ENCODE results near the gene CPSF4. TPM values are rescaled to one million over a fixed set of nuclear protein-coding genes. Genes with fewer than 3 reads are reported as not detected.

CPSF4 gene
- total RNA-seq, 2 donors from 2014 or later: 40.4 to 97.4 TPM

DNA sequence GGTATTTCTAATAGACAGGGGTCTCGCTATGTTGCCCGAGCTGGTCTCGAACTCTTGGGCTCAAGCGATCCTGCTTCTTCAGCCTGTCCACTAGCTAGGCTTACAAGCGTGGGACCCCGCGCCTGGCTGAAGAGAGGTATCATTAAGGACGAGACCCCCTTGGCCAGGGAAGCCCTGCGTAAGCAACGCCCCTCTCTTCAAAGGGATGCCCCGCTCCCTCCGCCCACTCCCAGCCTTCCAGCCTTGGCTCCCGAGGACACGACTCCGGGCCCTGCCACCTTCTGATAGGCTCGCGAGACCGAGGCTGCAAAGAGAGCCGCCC is 65.5 kb downstream of the CPSF4 start:
- 12% methylated on average over 14 of the region's 19 CpGs for WGBS
- no peak for TF ChIP-seq POLR2A (IDR thresholded peaks at IDR 0.05)
- TF ChIP-seq POLR2AphosphoS5 (IDR thresholded peaks at IDR 0.05): peak; percentile 83

DNA sequence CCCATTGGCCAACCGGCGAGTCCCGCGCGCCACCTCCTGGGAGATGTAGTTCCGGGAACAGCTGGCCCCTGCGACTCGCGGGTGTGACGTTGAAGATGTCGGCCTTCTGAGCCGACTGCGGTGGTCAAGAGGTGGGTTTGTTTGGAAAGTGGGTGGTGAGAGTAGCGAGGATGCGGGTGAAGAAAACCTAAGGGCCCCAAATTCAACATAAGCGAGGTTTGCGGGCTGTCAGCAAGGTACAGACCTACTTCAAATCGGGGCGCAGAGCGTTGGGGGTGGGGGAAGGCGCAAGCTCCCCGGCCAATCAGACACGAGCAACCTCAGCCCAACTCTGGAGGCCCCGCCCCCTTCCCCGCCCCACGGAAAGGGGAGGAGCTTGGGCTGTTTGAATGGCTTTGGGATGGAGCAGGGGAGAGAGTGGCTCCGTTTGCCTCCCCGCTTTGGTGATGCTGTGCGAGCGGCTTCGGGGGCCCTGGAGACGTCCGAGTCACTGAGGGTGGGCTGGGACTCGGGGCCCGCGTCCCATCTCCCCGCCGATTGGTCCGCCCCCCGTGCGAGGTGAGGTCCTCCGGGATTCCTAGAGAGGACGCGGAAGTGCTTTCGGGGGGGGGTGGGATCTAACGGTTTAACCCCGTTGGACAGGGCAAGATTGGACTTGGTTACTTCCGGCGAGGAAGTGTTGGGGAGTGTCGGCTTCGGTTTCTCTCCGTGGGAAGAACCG is 66.0 kb downstream of the CPSF4 start, which contains the start of gene ZKSCAN5:
Gene ZKSCAN5, plus strand, starts transcription at position 60 of the 721 bp plus-strand sequence. CDS start 1,383 bp downstream, outside the sequence.
- Histone ChIP-seq H3K9me3 (no peaks in the 10 kb centered on the region), H3K36me3 (no peaks in the 10 kb centered on the region), H3K4me1 (replicated peaks) (peaks cover 19% of the 10 kb centered on the region), H3K27me3 (replicated peaks; ENCODE audit: insufficient read depth) (no peaks in the 10 kb centered on the region), H3K4me3 (peak within 1 kb of the TSS; percentile 51 to 72), H3K27ac (peak within 1 kb of the TSS; percentile 82 to 95)
- WGBS: under 1% methylated on average over 53 of the region's 53 CpGs
- peak; percentile 57 for TF ChIP-seq POLR2AphosphoS5 (IDR thresholded peaks at IDR 0.05)
- TF ChIP-seq, protein P1, sequence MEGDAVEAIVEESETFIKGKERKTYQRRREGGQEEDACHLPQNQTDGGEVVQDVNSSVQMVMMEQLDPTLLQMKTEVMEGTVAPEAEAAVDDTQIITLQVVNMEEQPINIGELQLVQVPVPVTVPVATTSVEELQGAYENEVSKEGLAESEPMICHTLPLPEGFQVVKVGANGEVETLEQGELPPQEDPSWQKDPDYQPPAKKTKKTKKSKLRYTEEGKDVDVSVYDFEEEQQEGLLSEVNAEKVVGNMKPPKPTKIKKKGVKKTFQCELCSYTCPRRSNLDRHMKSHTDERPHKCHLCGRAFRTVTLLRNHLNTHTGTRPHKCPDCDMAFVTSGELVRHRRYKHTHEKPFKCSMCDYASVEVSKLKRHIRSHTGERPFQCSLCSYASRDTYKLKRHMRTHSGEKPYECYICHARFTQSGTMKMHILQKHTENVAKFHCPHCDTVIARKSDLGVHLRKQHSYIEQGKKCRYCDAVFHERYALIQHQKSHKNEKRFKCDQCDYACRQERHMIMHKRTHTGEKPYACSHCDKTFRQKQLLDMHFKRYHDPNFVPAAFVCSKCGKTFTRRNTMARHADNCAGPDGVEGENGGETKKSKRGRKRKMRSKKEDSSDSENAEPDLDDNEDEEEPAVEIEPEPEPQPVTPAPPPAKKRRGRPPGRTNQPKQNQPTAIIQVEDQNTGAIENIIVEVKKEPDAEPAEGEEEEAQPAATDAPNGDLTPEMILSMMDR (IDR thresholded peaks at IDR 0.05): peak in 3 of 4 experiments; percentile 37 to 54 (median 44)
- TF ChIP-seq POLR2A (IDR thresholded peaks at IDR 0.05): peak; percentile 27
- intact Hi-C loops (cut with DNase I): loop anchor here (1.0 to 5.0 kb wide), 3 partner anchors 38 to 113 kb away; partner anchors contain the start of genes ATP5MF, FAM200A and ZSCAN25
- peak; percentile 97 for DNase-seq (ENCODE audit: low spot score)

More for the DNA sequence above, 65.5 kb downstream of the CPSF4 start:
- H3K9me3 ChIP-seq: no peaks in the 10 kb centered on the region
- no peaks in the 10 kb centered on the region for H3K36me3 ChIP-seq
- peak overlapping the region; percentile 82 to 95 for H3K27ac ChIP-seq
- intact Hi-C loops (cut with DNase I): loop anchor here (1.0 to 5.0 kb wide), 2 partner anchors 38 to 48 kb away; partner anchors contain the start of genes ATP5MF and FAM200A
- H3K27me3 ChIP-seq (replicated peaks; ENCODE audit: insufficient read depth): no peaks in the 10 kb centered on the region
- DNase-seq (ENCODE audit: low spot score): no peak
- peak overlapping the region; percentile 51 to 72 for H3K4me3 ChIP-seq
- peaks cover 19% of the 10 kb centered on the region for H3K4me1 ChIP-seq (replicated peaks)

DNA sequence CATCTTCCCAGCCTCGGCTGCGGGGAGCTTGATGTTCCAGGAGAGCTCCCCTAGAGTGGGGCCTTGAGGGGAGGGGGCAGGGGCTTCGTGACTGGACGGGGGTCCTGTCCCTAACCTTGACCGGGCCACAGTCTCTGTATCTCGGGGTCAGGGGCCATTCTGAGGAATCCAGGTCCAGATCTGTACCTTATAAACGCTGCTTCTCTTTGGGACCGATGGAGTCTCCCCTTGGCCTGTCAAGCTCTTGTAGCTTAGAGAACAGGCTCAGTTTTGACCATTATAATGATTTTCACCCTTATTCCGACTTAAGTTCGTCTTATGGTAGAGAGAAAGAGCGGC is 66.5 kb downstream of the CPSF4 start:
- Histone ChIP-seq H3K36me3 (no peaks in the 10 kb centered on the region), H3K27me3 (replicated peaks; ENCODE audit: insufficient read depth) (no peaks in the 10 kb centered on the region), H3K27ac (peak overlapping the region; percentile 82 to 95), H3K9me3 (no peaks in the 10 kb centered on the region), H3K4me3 (peak overlapping the region; percentile 51 to 72), H3K4me1 (replicated peaks) (peaks cover 19% of the 10 kb centered on the region)
- DNase-seq (ENCODE audit: low spot score): no peak
- TF ChIP-seq POLR2A (IDR thresholded peaks at IDR 0.05) (no peak), POLR2AphosphoS5 (IDR thresholded peaks at IDR 0.05) (no peak)
- TF ChIP-seq, protein P1 (IDR thresholded peaks at IDR 0.05): no peak
- 6% methylated on average over 11 of the region's 11 CpGs for WGBS
- intact Hi-C loops (cut with DNase I): loop anchor here (5.0 kb wide), 1 partner anchor 112 kb away; the partner anchor contains the start of gene ZSCAN25

Other genes starting within 250 kb of the CPSF4 start
- gene KPNA7, start 230.8 kb upstream of the CPSF4 start, total RNA-seq: under 1 TPM in 1 of 2 donors, not detected in 1; 0.91 TPM
- under 1 TPM in 1 of 2 donors, not detected in 1; 0.97 TPM for gene MYH16, start 166.1 kb upstream of the CPSF4 start, total RNA-seq
- gene ARPC1A, start 113.0 kb upstream of the CPSF4 start, total RNA-seq: 100 to 1,000 TPM; 119 to 136 TPM
- gene ARPC1B, start 64.2 kb upstream of the CPSF4 start, total RNA-seq: 10 to 100 TPM; 85.4 to 86.5 TPM
- gene PDAP1, start 30.3 kb upstream of the CPSF4 start, total RNA-seq: 100 to 1,000 TPM in 1 of 2 donors, 10 to 100 TPM in 1; 98.6 to 103 TPM
- 10 to 100 TPM; 73.8 to 78.3 TPM for gene BUD31, start 30.0 kb upstream of the CPSF4 start, total RNA-seq
- 10 to 100 TPM in 1 of 2 donors, 1 to 10 TPM in 1; 9.1 to 11.8 TPM for gene PTCD1, start 145 bp upstream of the CPSF4 start, total RNA-seq
- 100 to 1,000 TPM; 797 to 850 TPM for gene ATP5MF, start 27.2 kb downstream of the CPSF4 start, total RNA-seq
- gene ZNF789, start 33.9 kb downstream of the CPSF4 start, total RNA-seq: 10 to 100 TPM; 20.6 to 25.2 TPM
- gene ZNF394, start 61.3 kb downstream of the CPSF4 start, total RNA-seq: 10 to 100 TPM; 37.4 to 37.8 TPM
- 10 to 100 TPM in 1 of 2 donors, 1 to 10 TPM in 1; 7.8 to 13.2 TPM for gene ZKSCAN5, start 65.7 kb downstream of the CPSF4 start, total RNA-seq
- gene FAM200A, start 113.2 kb downstream of the CPSF4 start, total RNA-seq: 10 to 100 TPM in 1 of 2 donors, 1 to 10 TPM in 1; 5.5 to 11.2 TPM
- 100 to 1,000 TPM in 1 of 2 donors, 10 to 100 TPM in 1; 79.7 to 112 TPM for gene ZNF655, start 119.7 kb downstream of the CPSF4 start, total RNA-seq
- gene TMEM225B, start 159.3 kb downstream of the CPSF4 start, total RNA-seq: 10 to 100 TPM in 1 of 2 donors, not detected in 1; 23.5 TPM
- 10 to 100 TPM; 20.1 to 28.0 TPM for gene ZSCAN25, start 178.0 kb downstream of the CPSF4 start, total RNA-seq
- gene CYP3A5, start 241.1 kb downstream of the CPSF4 start, total RNA-seq: 10 to 100 TPM; 80.5 to 88.9 TPM